HepG2 (cell line): ENCODE results near the gene HSPA1B. TPM values are rescaled to one million over a fixed set of nuclear protein-coding genes. Genes with fewer than 3 reads are reported as not detected.

Experiments used
- ARNT2 ChIP-seq: sonication (generic); formaldehyde crosslinking; IDR thresholded peaks from 2 replicates; pipeline ENCODE4 v1.8.0; 2022; ENCODE audit warnings: mild to moderate bottlenecking, low read depth, missing genetic modification reagents, moderate library complexity
- CBX5 ChIP-seq: sonication (generic); formaldehyde crosslinking; IDR thresholded peaks from 2 replicates; pipeline ENCODE4 v1.4.0; 2020; ENCODE audit warnings: missing genetic modification reagents, borderline replicate concordance
- DNMT1 ChIP-seq: sonication (generic); formaldehyde crosslinking; IDR thresholded peaks from 2 replicates; pipeline ENCODE4 v1.5.1; 2020; ENCODE audit warnings: mild to moderate bottlenecking, missing genetic modification reagents
- HNRNPLL ChIP-seq: fragments of 200-400 bp; formaldehyde crosslinking; IDR thresholded peaks from 2 replicates; pipeline ENCODE4 v1.6.1; 2017; ENCODE audit warnings: mild to moderate bottlenecking, low read depth, low read length; ENCODE audit not compliant: poor library complexity, severe bottlenecking
- SNAPC2 ChIP-seq: sonication (generic); formaldehyde crosslinking; IDR thresholded peaks from 2 replicates; pipeline ENCODE4 v1.8.1; 2022; ENCODE audit warnings: mild to moderate bottlenecking, missing genetic modification reagents
- SP4 ChIP-seq: sonication (generic); formaldehyde crosslinking; IDR thresholded peaks from 2 replicates; pipeline ENCODE4 v1.8.1; 2023; ENCODE audit warnings: mild to moderate bottlenecking, missing genetic modification reagents
- SPEN ChIP-seq: sonication (generic); formaldehyde crosslinking; IDR thresholded peaks from 2 replicates; pipeline ENCODE4 v1.5.1; 2020; ENCODE audit warnings: low read depth, mild to moderate bottlenecking, missing genetic modification reagents
- ZNF484 ChIP-seq: sonication (generic); formaldehyde crosslinking; IDR thresholded peaks from 2 replicates; pipeline ENCODE4 v1.5.1; 2020; ENCODE audit warnings: mild to moderate bottlenecking, low read depth, missing genetic modification reagents, borderline replicate concordance
- ZNF547 ChIP-seq: sonication (generic); formaldehyde crosslinking; IDR thresholded peaks from 2 replicates; pipeline ENCODE4 v1.5.1; 2020; ENCODE audit warnings: mild to moderate bottlenecking, missing genetic modification reagents
- ZNF550 ChIP-seq: sonication (generic); formaldehyde crosslinking; IDR thresholded peaks from 2 replicates; pipeline ENCODE4 v1.4.0; 2020; ENCODE audit warnings: mild to moderate bottlenecking, missing genetic modification reagents, borderline replicate concordance
- ZSCAN22 ChIP-seq: sonication (generic); formaldehyde crosslinking; IDR thresholded peaks from 2 replicates; pipeline ENCODE4 v1.4.0; 2020; ENCODE audit warnings: mild to moderate bottlenecking, missing genetic modification reagents
- polyA plus RNA-seq, 8 experiments: library from polyadenylated mRNA; depleted of rRNA in 3 of 8; stranded (reverse) in 7 of 8; unstranded in 1 of 8; fragments of >200 nt; fragmentation: Illumina TruSeq in 4 of 8; extraction: Trizol in 4 of 8; gene quantifications; 2 replicates each; pipeline versions ENCODE4 v1.2.1 to v1.2.3, GENCODE V29; 2011 to 2016; ENCODE audit warnings: low read depth in 4 of 8, missing spikeins in 1 of 8, mixed read lengths in 1 of 8; ENCODE audit not compliant: insufficient read depth in 1 of 8
- total RNA-seq, 5 experiments: library from RNA; depleted of rRNA; stranded (reverse); fragments of >200 nt; fragmentation: Illumina TruSeq; extraction: Trizol; gene quantifications; 2 replicates each; pipeline ENCODE4 v1.2.3, GENCODE V29; 2016; ENCODE audit warnings: low read depth in 1 of 5
- TF ChIP-seq, protein P1 (sequence below), 2 experiments: sonication (generic) in 1 of 2; formaldehyde crosslinking in 1 of 2; IDR thresholded peaks; 2 replicates each; pipeline versions ENCODE4 v1.4.0 to v1.6.1; 2018 to 2020; ENCODE audit warnings: missing genetic modification reagents in 2 of 2, borderline replicate concordance in 1 of 2, low read depth in 1 of 2, mild to moderate bottlenecking in 1 of 2, missing biosample characterization in 1 of 2
- TF ChIP-seq, protein P2 (sequence below): sonication (generic); formaldehyde crosslinking; IDR thresholded peaks from 2 replicates; pipeline ENCODE4 v1.5.1; 2020; ENCODE audit warnings: missing genetic modification reagents, mild to moderate bottlenecking, borderline replicate concordance
- TF ChIP-seq, protein P3 (sequence below): sonication (generic); formaldehyde crosslinking; IDR thresholded peaks from 2 replicates; pipeline ENCODE4 v1.8.0; 2022; ENCODE audit warnings: mild to moderate bottlenecking, missing genetic modification reagents, moderate library complexity
- TF ChIP-seq, protein P4 (sequence below): IDR thresholded peaks from 2 replicates; pipeline ENCODE4 v1.6.1; 2016; ENCODE audit warnings: missing compliant biosample characterization, missing genetic modification reagents, borderline replicate concordance
- TF ChIP-seq, protein P5 (sequence below): sonication (generic); formaldehyde crosslinking; IDR thresholded peaks from 2 replicates; pipeline ENCODE4 v1.4.0; 2020; ENCODE audit warnings: missing genetic modification reagents
- TF ChIP-seq, protein P6 (sequence below): IDR thresholded peaks from 2 replicates; pipeline ENCODE4 v1.6.1; 2012; ENCODE audit warnings: low read length, improper control_type of control experiment

HSPA1B gene
- total and polyA plus RNA-seq, 2 of the 13 experiments (the other 11 are each of a cell fraction or from before 2014, with no cell fraction given), result 26.0 to 186 TPM

DNA sequence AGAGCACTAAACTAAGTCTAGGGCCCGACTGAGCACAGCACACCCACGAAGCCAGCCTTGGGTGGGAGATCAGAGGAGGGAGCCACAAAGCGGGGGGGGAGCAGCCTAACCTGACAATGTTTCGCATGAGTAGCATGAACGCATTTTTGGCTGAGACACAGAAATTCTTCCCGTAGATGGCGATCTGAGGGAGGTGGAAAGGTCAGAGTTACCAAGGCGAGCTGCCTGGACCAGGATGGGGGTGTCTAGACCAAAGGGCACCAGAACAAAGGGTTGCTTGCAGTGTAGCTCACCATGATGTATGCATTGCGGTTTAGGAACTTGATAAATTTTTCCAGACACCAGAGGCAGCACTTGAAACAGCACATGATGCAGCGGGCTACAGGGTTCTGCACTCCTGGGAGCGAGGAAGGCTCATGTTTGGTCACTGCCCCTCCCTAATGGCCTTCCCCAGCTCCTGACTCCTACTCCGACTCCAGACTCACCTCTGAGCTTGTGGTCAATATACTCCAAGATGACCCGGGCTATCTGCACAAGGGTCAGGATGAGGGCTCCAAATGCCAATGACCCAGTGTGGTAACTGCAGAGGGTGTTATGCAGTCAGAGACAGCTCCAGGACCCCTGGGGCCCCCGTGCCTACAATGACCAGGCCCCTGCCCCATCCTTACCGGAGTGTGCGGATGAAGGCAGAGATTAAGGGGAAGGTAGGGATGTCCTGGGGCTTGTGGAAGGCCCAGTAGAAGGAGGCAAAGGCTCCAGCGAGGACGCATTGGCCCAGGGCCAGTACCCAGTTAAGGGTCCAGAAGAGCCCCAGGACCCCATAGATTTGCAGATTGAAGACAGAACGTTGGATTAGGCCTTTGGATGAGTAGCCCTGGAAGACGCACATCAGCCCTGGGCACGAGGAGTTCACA, 37.9 kb downstream of the HSPA1B start (continued):
- TF ChIP-seq, protein P1, sequence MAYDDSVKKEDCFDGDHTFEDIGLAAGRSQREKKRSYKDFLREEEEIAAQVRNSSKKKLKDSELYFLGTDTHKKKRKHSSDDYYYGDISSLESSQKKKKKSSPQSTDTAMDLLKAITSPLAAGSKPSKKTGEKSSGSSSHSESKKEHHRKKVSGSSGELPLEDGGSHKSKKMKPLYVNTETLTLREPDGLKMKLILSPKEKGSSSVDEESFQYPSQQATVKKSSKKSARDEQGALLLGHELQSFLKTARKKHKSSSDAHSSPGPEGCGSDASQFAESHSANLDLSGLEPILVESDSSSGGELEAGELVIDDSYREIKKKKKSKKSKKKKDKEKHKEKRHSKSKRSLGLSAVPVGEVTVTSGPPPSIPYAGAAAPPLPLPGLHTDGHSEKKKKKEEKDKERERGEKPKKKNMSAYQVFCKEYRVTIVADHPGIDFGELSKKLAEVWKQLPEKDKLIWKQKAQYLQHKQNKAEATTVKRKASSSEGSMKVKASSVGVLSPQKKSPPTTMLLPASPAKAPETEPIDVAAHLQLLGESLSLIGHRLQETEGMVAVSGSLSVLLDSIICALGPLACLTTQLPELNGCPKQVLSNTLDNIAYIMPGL (CRISPR knock-in tag; IDR thresholded peaks at IDR 0.05; ENCODE audit: borderline replicate concordance in 1 of 2, low read depth in 1 of 2), result peak; percentile 49 to 72
- no peak for TF ChIP-seq DNMT1 (CRISPR knock-in tag)
- no peak for TF ChIP-seq ZNF484 (CRISPR knock-in tag)
- TF ChIP-seq, protein P2, sequence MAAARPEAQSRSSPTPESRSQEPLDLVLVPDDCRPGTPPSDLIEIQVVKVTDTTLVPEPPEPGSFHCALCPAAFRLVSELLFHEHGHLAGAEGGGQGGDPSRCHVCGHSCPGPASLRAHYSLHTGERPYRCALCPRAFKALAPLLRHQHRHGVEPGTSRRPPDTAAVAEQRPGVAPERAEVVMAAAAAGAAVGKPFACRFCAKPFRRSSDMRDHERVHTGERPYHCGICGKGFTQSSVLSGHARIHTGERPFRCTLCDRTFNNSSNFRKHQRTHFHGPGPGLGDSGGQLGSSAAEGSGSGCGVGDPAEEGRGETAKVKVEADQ (CRISPR knock-in tag), result no peak
- TF ChIP-seq CBX5 (CRISPR knock-in tag), result no peak; the same call in 1 of the 2 replicates
- no peak for TF ChIP-seq ZSCAN22 (CRISPR knock-in tag)
- no peak for TF ChIP-seq SP4
- TF ChIP-seq HNRNPLL, result no peak
- TF ChIP-seq ZNF547, result peak; percentile 64
- no peak; the same call in 1 of the 2 replicates for TF ChIP-seq ZNF550 (CRISPR knock-in tag)
- TF ChIP-seq, protein P3, sequence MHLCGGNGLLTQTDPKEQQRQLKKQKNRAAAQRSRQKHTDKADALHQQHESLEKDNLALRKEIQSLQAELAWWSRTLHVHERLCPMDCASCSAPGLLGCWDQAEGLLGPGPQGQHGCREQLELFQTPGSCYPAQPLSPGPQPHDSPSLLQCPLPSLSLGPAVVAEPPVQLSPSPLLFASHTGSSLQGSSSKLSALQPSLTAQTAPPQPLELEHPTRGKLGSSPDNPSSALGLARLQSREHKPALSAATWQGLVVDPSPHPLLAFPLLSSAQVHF (CRISPR knock-in tag), result no peak
- TF ChIP-seq, protein P4, sequence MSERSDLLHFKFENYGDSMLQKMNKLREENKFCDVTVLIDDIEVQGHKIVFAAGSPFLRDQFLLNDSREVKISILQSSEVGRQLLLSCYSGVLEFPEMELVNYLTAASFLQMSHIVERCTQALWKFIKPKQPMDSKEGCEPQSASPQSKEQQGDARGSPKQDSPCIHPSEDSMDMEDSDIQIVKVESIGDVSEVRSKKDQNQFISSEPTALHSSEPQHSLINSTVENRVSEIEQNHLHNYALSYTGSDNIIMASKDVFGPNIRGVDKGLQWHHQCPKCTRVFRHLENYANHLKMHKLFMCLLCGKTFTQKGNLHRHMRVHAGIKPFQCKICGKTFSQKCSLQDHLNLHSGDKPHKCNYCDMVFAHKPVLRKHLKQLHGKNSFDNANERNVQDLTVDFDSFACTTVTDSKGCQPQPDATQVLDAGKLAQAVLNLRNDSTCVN (CRISPR knock-in tag), result peak; percentile 91
- peak; percentile 83 for TF ChIP-seq SPEN (CRISPR knock-in tag)
- no peak; the same call in none of the 2 replicates for TF ChIP-seq ARNT2 (CRISPR knock-in tag)
- TF ChIP-seq, protein P5, sequence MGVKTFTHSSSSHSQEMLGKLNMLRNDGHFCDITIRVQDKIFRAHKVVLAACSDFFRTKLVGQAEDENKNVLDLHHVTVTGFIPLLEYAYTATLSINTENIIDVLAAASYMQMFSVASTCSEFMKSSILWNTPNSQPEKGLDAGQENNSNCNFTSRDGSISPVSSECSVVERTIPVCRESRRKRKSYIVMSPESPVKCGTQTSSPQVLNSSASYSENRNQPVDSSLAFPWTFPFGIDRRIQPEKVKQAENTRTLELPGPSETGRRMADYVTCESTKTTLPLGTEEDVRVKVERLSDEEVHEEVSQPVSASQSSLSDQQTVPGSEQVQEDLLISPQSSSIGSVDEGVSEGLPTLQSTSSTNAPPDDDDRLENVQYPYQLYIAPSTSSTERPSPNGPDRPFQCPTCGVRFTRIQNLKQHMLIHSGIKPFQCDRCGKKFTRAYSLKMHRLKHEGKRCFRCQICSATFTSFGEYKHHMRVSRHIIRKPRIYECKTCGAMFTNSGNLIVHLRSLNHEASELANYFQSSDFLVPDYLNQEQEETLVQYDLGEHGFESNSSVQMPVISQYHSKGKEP (CRISPR knock-in tag), result no peak
- TF ChIP-seq, protein P6, sequence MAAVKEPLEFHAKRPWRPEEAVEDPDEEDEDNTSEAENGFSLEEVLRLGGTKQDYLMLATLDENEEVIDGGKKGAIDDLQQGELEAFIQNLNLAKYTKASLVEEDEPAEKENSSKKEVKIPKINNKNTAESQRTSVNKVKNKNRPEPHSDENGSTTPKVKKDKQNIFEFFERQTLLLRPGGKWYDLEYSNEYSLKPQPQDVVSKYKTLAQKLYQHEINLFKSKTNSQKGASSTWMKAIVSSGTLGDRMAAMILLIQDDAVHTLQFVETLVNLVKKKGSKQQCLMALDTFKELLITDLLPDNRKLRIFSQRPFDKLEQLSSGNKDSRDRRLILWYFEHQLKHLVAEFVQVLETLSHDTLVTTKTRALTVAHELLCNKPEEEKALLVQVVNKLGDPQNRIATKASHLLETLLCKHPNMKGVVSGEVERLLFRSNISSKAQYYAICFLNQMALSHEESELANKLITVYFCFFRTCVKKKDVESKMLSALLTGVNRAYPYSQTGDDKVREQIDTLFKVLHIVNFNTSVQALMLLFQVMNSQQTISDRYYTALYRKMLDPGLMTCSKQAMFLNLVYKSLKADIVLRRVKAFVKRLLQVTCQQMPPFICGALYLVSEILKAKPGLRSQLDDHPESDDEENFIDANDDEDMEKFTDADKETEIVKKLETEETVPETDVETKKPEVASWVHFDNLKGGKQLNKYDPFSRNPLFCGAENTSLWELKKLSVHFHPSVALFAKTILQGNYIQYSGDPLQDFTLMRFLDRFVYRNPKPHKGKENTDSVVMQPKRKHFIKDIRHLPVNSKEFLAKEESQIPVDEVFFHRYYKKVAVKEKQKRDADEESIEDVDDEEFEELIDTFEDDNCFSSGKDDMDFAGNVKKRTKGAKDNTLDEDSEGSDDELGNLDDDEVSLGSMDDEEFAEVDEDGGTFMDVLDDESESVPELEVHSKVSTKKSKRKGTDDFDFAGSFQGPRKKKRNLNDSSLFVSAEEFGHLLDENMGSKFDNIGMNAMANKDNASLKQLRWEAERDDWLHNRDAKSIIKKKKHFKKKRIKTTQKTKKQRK, result no peak
- TF ChIP-seq SNAPC2 (CRISPR knock-in tag), result no peak
